Transverse colon (tissue), 4 donors: Measurements from ENCODE around the gene MIDN. TPM values are rescaled to one million over a fixed set of nuclear protein-coding genes. Genes with fewer than 3 reads are reported as not detected.

Experiments used
- DNase-seq: peaks from one replicate; pipeline ENCODE4 v3.0.0-alpha.2; 2019
- H3K27ac ChIP-seq, 4 donors: fragments of 200-600 bp; sonication (generic); 2 replicates each; pipeline ENCODE4 v1.5.1; 2016 to 2018; ENCODE audit warnings: inconsistent platforms in 4 of 4
- H3K27me3 ChIP-seq: fragments of 200-600 bp; sonication (generic); 2 replicates; pipeline ENCODE4 v1.5.1; 2017; ENCODE audit warnings: inconsistent platforms
- H3K36me3 ChIP-seq, 4 donors: fragments of 200-600 bp; sonication (generic); 2 replicates each; pipeline ENCODE4 v1.5.1; 2017 to 2019; ENCODE audit warnings: inconsistent platforms in 4 of 4
- H3K4me1 ChIP-seq, 4 donors: fragments of 200-600 bp; sonication (generic); 2 replicates each; pipeline ENCODE4 v1.5.1; 2017 to 2020; ENCODE audit warnings: inconsistent platforms in 4 of 4
- H3K4me3 ChIP-seq, 4 donors: fragments of 200-600 bp; sonication (generic); 1 replicate in 1 of 4; 2 replicates in 3 of 4; pipeline versions ENCODE4 v1.5.1 to v1.6.1; 2017 to 2019; ENCODE audit warnings: inconsistent platforms in 4 of 4
- H3K9me3 ChIP-seq, 2 donors: fragments of 200-600 bp; sonication (generic); 2 replicates each; pipeline ENCODE4 v1.5.1; 2017 to 2019; ENCODE audit warnings: inconsistent platforms in 2 of 2
- EP300 ChIP-seq: sonication (generic); formaldehyde crosslinking; IDR thresholded peaks from one replicate; pipeline ENCODE4 v1.6.1; 2017; ENCODE audit warnings: antibody characterized with exemption, low read depth
- POLR2A ChIP-seq: fragments of 450-650 bp; IDR thresholded peaks from one replicate; pipeline ENCODE4 v1.6.1; 2016; ENCODE audit warnings: antibody characterized with exemption, mild to moderate bottlenecking, moderate library complexity
- POLR2AphosphoS5 ChIP-seq, 3 donors: sonication (generic); formaldehyde crosslinking; IDR thresholded peaks; one replicate each; pipeline ENCODE4 v1.6.1; 2016; ENCODE audit warnings: antibody characterized with exemption in 3 of 3
- WGBS, 2 donors: methylation state at CpG; one replicate each; pipeline ENCODE4 v1.1.5; 2018; ENCODE audit warnings: low coverage in 1 of 2; 5-methylcytosine and 5-hydroxymethylcytosine counted together
- in situ Hi-C, 4 donors: fragments of 200-750 bp; cut with MboI; loops; one replicate each; pipeline versions ENCODE4 v1.15.0 to v1.15.1; 2017; ENCODE audit warnings: low sequenced_read_pairs in 3 of 4, low pct_ligation_motif_present in 1 of 4, low pct_unique_long_range_greater_than_20kb in 1 of 4
- intact Hi-C: fragments of 100-400 bp; cut with DNase I; formaldehyde crosslinking; loops from one replicate; pipeline ENCODE4 v1.15.1; 2023; ENCODE audit warnings: low total_unique reads
- total RNA-seq, 4 donors: library from RNA; depleted of rRNA; stranded (reverse); fragments of >200 nt; gene quantifications; one replicate each; pipeline ENCODE4 v1.1.0, GENCODE V29; 2016
- TF ChIP-seq, protein P1 (sequence below), 5 experiments: fragments of 200-600 bp in 3 of 5; fragments of 450-650 bp in 2 of 5; sonication (generic) in 3 of 5; IDR thresholded peaks; 1 replicate in 2 of 5; 2 replicates in 3 of 5; pipeline ENCODE4 v1.5.1; 2016 to 2017; ENCODE audit warnings: antibody characterized with exemption in 5 of 5, inconsistent platforms in 3 of 5, mild to moderate bottlenecking in 2 of 5, moderate library complexity in 1 of 5

Gene MIDN
- total RNA-seq, 4 donors from 2014 or later, result 89.4 to 379 (median 116) TPM

DNA sequence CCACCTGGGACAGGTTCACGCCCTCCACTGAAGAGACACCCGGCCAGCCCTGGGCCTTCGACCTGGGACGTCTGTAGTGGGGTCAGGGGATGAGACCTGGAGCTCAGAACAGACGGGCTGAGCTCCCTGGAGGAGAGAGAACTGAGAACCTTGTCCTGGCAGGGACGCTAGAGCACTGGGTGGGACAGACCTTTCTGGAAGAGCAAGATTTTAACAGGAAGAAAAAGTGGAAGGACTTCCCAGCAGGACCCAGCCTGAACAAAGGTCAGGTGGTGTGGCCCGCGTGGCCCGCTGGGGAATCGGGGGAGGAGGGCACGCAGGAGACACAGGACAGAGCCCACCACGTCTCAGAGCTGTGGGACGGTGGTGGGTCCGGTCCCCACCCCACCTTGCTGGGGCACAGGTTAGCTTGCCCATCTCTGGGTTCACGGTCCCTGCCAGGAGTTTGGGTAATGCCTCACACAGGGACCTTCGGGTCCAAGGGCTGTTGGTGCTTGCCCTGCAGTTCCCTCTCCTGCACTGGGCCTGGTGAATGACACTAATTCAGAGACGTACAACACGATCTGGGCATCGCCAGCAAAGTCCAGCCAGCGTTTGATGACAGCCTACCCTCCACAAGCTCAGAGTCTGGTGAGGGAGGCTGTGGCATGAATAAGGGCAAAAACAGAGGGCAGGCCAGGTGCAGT, 36.1 kb downstream of the MIDN start:
- WGBS, 2 donors, result 38% methylated on average over 19 of the region's 20 CpGs; no CpG with 5 or more reads in 1 of the 2 donors
- H3K27ac ChIP-seq, result peak overlapping the region; percentile 85 to 91 (median 90)
- peak; percentile 80 for DNase-seq
- H3K4me3 ChIP-seq, result peak overlapping the region in 1 of 4 donors; percentile 13
- intact Hi-C loops (loop anchor here (10.0 kb wide), 1 partner anchor 120 kb away; the partner anchor contains the start of genes DAZAP1 and GAMT), in situ Hi-C loops (loop anchor here in 2 of 4 donors (25.0 kb wide), 1 partner anchor 103 kb away; the partner anchor contains the start of gene NDUFS7 (in 2 of the 2))
- H3K27me3 ChIP-seq, result peaks cover 53% of the 10 kb centered on the region
- no peaks in the 10 kb centered on the region for H3K9me3 ChIP-seq
- peaks cover 9 to 54% (median 41%) of the 10 kb centered on the region in 4 donors for H3K4me1 ChIP-seq
- TF ChIP-seq EP300 (no peak), POLR2AphosphoS5 (IDR thresholded peaks at IDR 0.05) (peak in 2 of 3 donors; percentile 78 to 82), POLR2A (peak; percentile 77)
- TF ChIP-seq, protein P1, sequence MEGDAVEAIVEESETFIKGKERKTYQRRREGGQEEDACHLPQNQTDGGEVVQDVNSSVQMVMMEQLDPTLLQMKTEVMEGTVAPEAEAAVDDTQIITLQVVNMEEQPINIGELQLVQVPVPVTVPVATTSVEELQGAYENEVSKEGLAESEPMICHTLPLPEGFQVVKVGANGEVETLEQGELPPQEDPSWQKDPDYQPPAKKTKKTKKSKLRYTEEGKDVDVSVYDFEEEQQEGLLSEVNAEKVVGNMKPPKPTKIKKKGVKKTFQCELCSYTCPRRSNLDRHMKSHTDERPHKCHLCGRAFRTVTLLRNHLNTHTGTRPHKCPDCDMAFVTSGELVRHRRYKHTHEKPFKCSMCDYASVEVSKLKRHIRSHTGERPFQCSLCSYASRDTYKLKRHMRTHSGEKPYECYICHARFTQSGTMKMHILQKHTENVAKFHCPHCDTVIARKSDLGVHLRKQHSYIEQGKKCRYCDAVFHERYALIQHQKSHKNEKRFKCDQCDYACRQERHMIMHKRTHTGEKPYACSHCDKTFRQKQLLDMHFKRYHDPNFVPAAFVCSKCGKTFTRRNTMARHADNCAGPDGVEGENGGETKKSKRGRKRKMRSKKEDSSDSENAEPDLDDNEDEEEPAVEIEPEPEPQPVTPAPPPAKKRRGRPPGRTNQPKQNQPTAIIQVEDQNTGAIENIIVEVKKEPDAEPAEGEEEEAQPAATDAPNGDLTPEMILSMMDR (IDR thresholded peaks at IDR 0.05), result peak in 1 of 5 experiments; percentile 28
- H3K36me3 ChIP-seq, result no peaks in the 10 kb centered on the region

DNA sequence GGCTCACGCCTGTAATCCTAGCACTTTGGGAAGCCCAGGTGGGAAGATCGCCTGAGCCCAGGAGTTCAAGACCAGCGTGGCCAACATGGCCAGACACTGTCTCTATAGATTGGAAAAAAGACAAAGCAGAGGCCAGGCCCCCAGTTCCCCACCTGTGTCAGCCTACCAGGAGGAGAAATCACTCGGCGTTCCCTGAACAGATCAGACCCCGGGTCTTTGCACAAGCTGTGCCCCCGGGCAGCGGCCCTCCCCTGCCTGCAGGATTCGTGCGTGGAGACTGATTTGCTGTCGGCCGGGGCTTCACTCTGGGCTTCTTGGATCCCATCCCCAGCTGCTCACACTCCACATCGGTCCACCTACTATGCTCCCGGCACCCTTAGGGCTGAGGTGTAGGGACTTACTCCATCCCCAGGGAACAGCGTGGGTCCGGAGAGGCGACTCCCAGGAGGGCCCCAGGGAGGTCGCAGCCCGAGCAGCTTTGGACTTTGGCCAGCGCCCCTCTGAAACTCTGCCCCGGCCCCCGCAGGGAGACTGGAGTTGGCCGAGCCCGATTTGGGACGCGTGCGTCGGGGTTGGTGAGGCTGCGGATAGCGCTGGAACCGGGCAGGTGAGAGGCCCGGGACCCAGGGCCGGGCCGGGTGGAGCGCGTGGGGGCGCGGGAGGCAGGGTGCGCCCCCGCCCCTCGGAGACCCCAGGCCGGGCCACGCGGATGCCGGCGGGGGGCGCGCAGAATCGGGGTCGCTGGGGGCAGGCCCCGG, 36.8 kb downstream of the MIDN start:
- intact Hi-C loops, result loop anchor here (10.0 kb wide), 1 partner anchor 120 kb away; the partner anchor contains the start of genes DAZAP1 and GAMT
- no peak for DNase-seq
- peaks cover 9 to 50% (median 39%) of the 10 kb centered on the region in 4 donors for H3K4me1 ChIP-seq
- 31% methylated on average over 30 of the region's 51 CpGs; no CpG with 5 or more reads in 1 of the 2 donors for WGBS, 2 donors
- in situ Hi-C loops, result loop anchor here in 2 of 4 donors (25.0 kb wide), 1 partner anchor 102 kb away; the partner anchor contains the start of gene NDUFS7 (in 2 of the 2)
- no peaks in the 10 kb centered on the region for H3K9me3 ChIP-seq
- peak overlapping the region; percentile 85 to 91 (median 90) for H3K27ac ChIP-seq
- no peaks in the 10 kb centered on the region for H3K36me3 ChIP-seq
- H3K27me3 ChIP-seq, result peaks cover 55% of the 10 kb centered on the region
- TF ChIP-seq POLR2A, result no peak
- TF ChIP-seq, protein P1 (IDR thresholded peaks at IDR 0.05), result no peak
- no peak for TF ChIP-seq EP300
- no peak for TF ChIP-seq POLR2AphosphoS5 (IDR thresholded peaks at IDR 0.05)
- no peak overlapping the region for H3K4me3 ChIP-seq

DNA sequence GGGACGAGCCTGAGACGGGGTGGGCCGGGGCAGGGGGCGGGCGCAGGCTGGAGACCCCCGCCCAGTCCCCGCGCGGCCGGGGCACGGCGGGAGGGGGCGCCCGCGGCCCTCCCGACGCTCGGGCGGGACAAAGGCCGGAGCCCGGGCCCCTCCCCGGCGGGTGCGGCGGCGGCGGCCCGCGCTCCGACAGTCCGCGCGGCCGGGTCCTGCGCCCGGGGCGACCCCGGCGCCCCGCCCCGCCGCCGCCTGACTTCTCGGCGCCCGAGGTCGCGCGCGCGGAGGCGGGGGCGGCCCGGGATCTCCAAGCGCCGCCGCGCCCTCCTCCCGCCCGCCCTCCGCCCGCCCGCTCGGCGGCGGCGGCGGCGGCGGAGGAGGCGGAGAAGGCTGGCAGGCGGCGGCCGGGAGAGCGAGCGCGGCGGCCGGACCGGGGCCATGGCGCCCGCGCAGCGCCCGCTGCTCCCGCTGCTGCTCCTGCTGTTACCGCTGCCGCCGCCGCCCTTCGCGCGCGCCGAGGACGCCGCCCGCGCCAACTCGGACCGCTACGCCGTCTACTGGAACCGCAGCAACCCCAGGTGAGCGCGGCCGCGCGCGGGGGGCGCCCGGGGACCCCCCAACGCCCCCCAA, 37.5 kb downstream of the MIDN start, which contains the start of gene EFNA2:
Gene EFNA2, plus strand, starts transcription at position 137 of the 624 bp plus-strand sequence. Its CDS starts 296 bp downstream, at position 433.
- no peak for DNase-seq
- intact Hi-C loops, result loop anchor here (10.0 kb wide), 1 partner anchor 119 kb away; the partner anchor contains the start of genes DAZAP1 and GAMT
- no peak for TF ChIP-seq EP300
- no peak for TF ChIP-seq POLR2AphosphoS5 (IDR thresholded peaks at IDR 0.05)
- no peak for TF ChIP-seq POLR2A
- TF ChIP-seq, protein P1 (IDR thresholded peaks at IDR 0.05), result no peak
- Histone ChIP-seq H3K4me3 (peak within 1 kb of the TSS; percentile 5 to 54 (median 47)), H3K27me3 (peaks cover 62% of the 10 kb centered on the region), H3K4me1 (peaks cover 9 to 56% (median 43%) of the 10 kb centered on the region in 4 donors), H3K9me3 (no peaks in the 10 kb centered on the region), H3K36me3 (no peaks in the 10 kb centered on the region), H3K27ac (peak within 1 kb of the TSS; percentile 85 to 91 (median 90))
- no CpG with 5 or more reads among the region's 113 CpGs for WGBS, 2 donors
- in situ Hi-C loops, result loop anchor here in 2 of 4 donors (25.0 kb wide), 1 partner anchor 101 kb away; the partner anchor contains the start of gene NDUFS7 (in 2 of the 2)
